ENCODE measurements around the gene RUFY4.

DNA sequence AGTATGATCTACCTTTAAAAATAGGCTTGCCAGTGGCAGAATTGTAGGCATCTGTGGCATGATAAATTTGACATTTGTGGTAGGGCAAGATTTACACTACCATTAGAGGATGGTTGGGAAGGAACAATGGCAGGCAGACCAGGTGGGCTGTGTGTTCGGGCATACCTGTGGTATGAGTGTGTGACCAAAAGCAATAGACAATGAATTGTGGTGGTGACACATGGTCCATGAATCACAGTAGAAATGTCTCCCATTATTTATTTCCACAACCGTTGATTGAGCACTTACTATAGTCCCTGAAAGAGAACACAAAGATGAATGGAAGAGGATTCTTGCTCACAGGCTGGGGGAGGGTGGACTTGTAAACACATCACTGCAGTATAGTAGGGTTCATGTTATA lies 29.9 kb upstream of the RUFY4 start:
- TF ChIP-seq, protein P1, sequence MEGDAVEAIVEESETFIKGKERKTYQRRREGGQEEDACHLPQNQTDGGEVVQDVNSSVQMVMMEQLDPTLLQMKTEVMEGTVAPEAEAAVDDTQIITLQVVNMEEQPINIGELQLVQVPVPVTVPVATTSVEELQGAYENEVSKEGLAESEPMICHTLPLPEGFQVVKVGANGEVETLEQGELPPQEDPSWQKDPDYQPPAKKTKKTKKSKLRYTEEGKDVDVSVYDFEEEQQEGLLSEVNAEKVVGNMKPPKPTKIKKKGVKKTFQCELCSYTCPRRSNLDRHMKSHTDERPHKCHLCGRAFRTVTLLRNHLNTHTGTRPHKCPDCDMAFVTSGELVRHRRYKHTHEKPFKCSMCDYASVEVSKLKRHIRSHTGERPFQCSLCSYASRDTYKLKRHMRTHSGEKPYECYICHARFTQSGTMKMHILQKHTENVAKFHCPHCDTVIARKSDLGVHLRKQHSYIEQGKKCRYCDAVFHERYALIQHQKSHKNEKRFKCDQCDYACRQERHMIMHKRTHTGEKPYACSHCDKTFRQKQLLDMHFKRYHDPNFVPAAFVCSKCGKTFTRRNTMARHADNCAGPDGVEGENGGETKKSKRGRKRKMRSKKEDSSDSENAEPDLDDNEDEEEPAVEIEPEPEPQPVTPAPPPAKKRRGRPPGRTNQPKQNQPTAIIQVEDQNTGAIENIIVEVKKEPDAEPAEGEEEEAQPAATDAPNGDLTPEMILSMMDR (conservative IDR thresholded peaks at IDR 0.05; ENCODE audit: low read length): no peak
- TF ChIP-seq EZH2phosphoT487 (IDR thresholded peaks at IDR 0.05; ENCODE audit: borderline replicate concordance, low read depth, low read length): no peak

Measured in OCI-LY7 (cell line).